ENCODE measurements around the gene NLRP1. TPM values are rescaled to one million over a fixed set of nuclear protein-coding genes. Genes with fewer than 3 reads are reported as not detected.
A peak's percentile ranks its signal among the peaks of the same experiment; 100 is the strongest.

The NLRP1 gene
- total RNA-seq, 1 donor from 2014 or later: 48.1 TPM

DNA sequence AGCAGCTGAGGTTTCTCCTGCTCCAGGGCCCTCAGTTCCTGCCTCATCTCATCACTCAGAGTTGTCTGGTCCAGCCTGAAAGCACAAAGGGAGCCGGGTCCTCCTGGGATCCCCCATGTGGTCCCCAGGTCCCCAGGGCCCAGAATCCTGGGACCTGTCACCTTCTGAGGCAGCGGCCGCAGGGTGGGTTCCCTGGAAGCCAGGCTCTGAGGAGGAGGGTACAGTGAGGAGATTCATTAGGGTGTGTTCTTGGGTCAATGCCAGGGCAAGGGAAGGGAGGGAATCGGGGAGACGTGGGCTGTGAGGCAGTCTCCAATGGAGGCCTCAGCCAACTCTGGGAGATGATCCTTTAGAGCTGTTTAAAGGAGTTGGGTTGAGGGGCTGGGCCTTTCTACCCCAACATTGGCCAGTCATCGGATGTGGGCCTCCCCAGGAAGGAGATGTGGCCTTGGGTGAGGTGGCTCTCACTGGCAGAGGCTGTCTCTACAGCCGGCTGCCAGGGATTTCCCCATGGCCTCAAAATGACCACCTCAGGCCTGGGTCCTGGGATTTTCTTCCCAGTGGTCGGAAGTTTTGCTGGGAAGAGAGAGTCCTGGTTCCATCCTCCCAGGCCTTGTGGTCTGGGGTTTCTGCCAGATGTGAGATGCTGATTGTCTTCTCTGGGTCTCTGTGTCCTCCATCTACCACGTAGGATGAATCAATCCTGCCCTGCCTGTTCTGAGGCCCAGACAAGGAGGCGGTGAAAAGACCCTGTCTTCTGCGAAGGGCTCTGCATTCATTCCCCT is 47.3 kb downstream of the NLRP1 start:
- TF ChIP-seq, protein P1, sequence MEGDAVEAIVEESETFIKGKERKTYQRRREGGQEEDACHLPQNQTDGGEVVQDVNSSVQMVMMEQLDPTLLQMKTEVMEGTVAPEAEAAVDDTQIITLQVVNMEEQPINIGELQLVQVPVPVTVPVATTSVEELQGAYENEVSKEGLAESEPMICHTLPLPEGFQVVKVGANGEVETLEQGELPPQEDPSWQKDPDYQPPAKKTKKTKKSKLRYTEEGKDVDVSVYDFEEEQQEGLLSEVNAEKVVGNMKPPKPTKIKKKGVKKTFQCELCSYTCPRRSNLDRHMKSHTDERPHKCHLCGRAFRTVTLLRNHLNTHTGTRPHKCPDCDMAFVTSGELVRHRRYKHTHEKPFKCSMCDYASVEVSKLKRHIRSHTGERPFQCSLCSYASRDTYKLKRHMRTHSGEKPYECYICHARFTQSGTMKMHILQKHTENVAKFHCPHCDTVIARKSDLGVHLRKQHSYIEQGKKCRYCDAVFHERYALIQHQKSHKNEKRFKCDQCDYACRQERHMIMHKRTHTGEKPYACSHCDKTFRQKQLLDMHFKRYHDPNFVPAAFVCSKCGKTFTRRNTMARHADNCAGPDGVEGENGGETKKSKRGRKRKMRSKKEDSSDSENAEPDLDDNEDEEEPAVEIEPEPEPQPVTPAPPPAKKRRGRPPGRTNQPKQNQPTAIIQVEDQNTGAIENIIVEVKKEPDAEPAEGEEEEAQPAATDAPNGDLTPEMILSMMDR (IDR thresholded peaks at IDR 0.05; ENCODE audit: insufficient read depth, low read depth, low read length): no peak
- no peak for TF ChIP-seq EZH2 (IDR thresholded peaks at IDR 0.05; ENCODE audit: insufficient read depth, low read length)
- Histone ChIP-seq H4K20me1 (ENCODE audit: insufficient read depth, low read length) (no peaks in the 10 kb centered on the region), H3K4me2 (ENCODE audit: low read length) (peak overlapping the region; percentile 41), H3K27ac (ENCODE audit: low read depth, low read length) (no peak overlapping the region), H2AFZ (ENCODE audit: low read depth, low read length) (no peak overlapping the region), H3K27me3 (ENCODE audit: insufficient read depth, low read length) (no peaks in the 10 kb centered on the region), H3K4me1 (ENCODE audit: insufficient read depth, low read length) (peaks cover 17% of the 10 kb centered on the region), H3K4me3 (ENCODE audit: insufficient read depth, low read depth, low read length) (no peak overlapping the region), H3K9me3 (ENCODE audit: insufficient read depth, low read depth, low read length) (no peaks in the 10 kb centered on the region), H3K36me3 (ENCODE audit: insufficient read depth, low read length) (no peaks in the 10 kb centered on the region), H3K79me2 (ENCODE audit: insufficient read depth, low read length) (no peaks in the 10 kb centered on the region), H3K9ac (ENCODE audit: low read length) (no peak overlapping the region)
- Mint-ChIP-seq H3K4me1 (ENCODE audit: low read depth, unreplicated experiment) (peaks cover 7% of the 10 kb centered on the region), H3K4me3 (ENCODE audit: unreplicated experiment) (no peak overlapping the region), H3K27me3 (ENCODE audit: low read depth, unreplicated experiment) (peaks cover 10% of the 10 kb centered on the region), H3K36me3 (ENCODE audit: low read depth, unreplicated experiment) (peaks cover 2% of the 10 kb centered on the region), H3K27ac (ENCODE audit: unreplicated experiment) (peak overlapping the region; percentile 58), H3K9me3 (ENCODE audit: unreplicated experiment) (peaks cover 3% of the 10 kb centered on the region)
- FAIRE-seq (no peak), DNase-seq (ENCODE audit: low read depth) (peak; percentile 41)

GRCh38 chr17:5535436-5535835 is 48.9 kb downstream of the NLRP1 start:
- Histone ChIP-seq H3K9me3 (ENCODE audit: insufficient read depth, low read depth, low read length) (no peaks in the 10 kb centered on the region), H2AFZ (ENCODE audit: low read depth, low read length) (no peak overlapping the region), H3K79me2 (ENCODE audit: insufficient read depth, low read length) (no peaks in the 10 kb centered on the region), H3K9ac (ENCODE audit: low read length) (no peak overlapping the region), H3K4me1 (ENCODE audit: insufficient read depth, low read length) (peaks cover 17% of the 10 kb centered on the region), H4K20me1 (ENCODE audit: insufficient read depth, low read length) (no peaks in the 10 kb centered on the region), H3K36me3 (ENCODE audit: insufficient read depth, low read length) (no peaks in the 10 kb centered on the region), H3K4me2 (ENCODE audit: low read length) (no peak overlapping the region), H3K27ac (ENCODE audit: low read depth, low read length) (no peak overlapping the region), H3K4me3 (ENCODE audit: insufficient read depth, low read depth, low read length) (no peak overlapping the region), H3K27me3 (ENCODE audit: insufficient read depth, low read length) (no peaks in the 10 kb centered on the region)
- TF ChIP-seq, protein P1 (IDR thresholded peaks at IDR 0.05; ENCODE audit: insufficient read depth, low read depth, low read length): no peak
- no peak for TF ChIP-seq EZH2 (IDR thresholded peaks at IDR 0.05; ENCODE audit: insufficient read depth, low read length)
- no peak overlapping the region for H3K27ac Mint-ChIP-seq (ENCODE audit: unreplicated experiment)
- FAIRE-seq (no peak), DNase-seq (ENCODE audit: low read depth) (no peak)
- H3K36me3 Mint-ChIP-seq (ENCODE audit: low read depth, unreplicated experiment): no peaks in the 10 kb centered on the region
- no peak overlapping the region for H3K4me3 Mint-ChIP-seq (ENCODE audit: unreplicated experiment)
- H3K27me3 Mint-ChIP-seq (ENCODE audit: low read depth, unreplicated experiment): peaks cover 2% of the 10 kb centered on the region
- no peaks in the 10 kb centered on the region for H3K9me3 Mint-ChIP-seq (ENCODE audit: unreplicated experiment)
- peaks cover 7% of the 10 kb centered on the region for H3K4me1 Mint-ChIP-seq (ENCODE audit: low read depth, unreplicated experiment)

All from astrocyte (in vitro differentiated cells and primary cell).